Spleen (tissue), 11 donors: Measurements from ENCODE around the gene CLIC5. TPM values are rescaled to one million over a fixed set of nuclear protein-coding genes. Genes with fewer than 3 reads are reported as not detected.

ENCODE experiments used
- DNase-seq: peaks from one replicate; pipeline ENCODE4 v3.0.0-alpha.2; 2020
- H3K27ac ChIP-seq, 8 donors: fragments of 200-600 bp; sonication (generic) in 7 of 8; 1 replicate in 4 of 8; 2 replicates in 4 of 8; pipeline versions ENCODE4 v1.5.0 to v1.8.0; 2016 to 2021; ENCODE audit warnings: inconsistent platforms in 4 of 8, mild to moderate bottlenecking in 4 of 8, moderate library complexity in 1 of 8
- H3K27me3 ChIP-seq, 7 donors: fragments of 200-600 bp; sonication (generic) in 6 of 7; replicated peaks in 1 of 7; 1 replicate in 4 of 7; 2 replicates in 3 of 7; pipeline versions ENCODE4 v1.5.0 to v1.8.0; 2016 to 2021; ENCODE audit warnings: inconsistent platforms in 3 of 7, mild to moderate bottlenecking in 1 of 7
- H3K36me3 ChIP-seq, 6 donors: fragments of 200-600 bp; sonication (generic) in 5 of 6; 1 replicate in 4 of 6; 2 replicates in 2 of 6; pipeline versions ENCODE4 v1.5.0 to v1.8.0; 2016 to 2021; ENCODE audit warnings: inconsistent platforms in 2 of 6
- H3K4me1 ChIP-seq, 6 donors: fragments of 200-600 bp; sonication (generic) in 5 of 6; 1 replicate in 3 of 6; 2 replicates in 3 of 6; pipeline versions ENCODE4 v1.5.0 to v1.8.0; 2016 to 2021; ENCODE audit warnings: inconsistent platforms in 3 of 6
- H3K4me3 ChIP-seq, 8 donors: fragments of 200-600 bp; sonication (generic) in 7 of 8; 1 replicate in 4 of 8; 2 replicates in 4 of 8; pipeline versions ENCODE4 v1.5.0 to v1.8.0; 2016 to 2021; ENCODE audit warnings: inconsistent platforms in 4 of 8, mild to moderate bottlenecking in 4 of 8, moderate library complexity in 2 of 8
- H3K9me3 ChIP-seq, 8 donors: fragments of 200-600 bp; sonication (generic) in 7 of 8; 1 replicate in 4 of 8; 2 replicates in 4 of 8; pipeline versions ENCODE4 v1.5.0 to v1.8.0; 2016 to 2021; ENCODE audit warnings: inconsistent platforms in 4 of 8
- POLR2A ChIP-seq, 3 donors: fragments of 450-650 bp; IDR thresholded peaks; one replicate each; pipeline ENCODE4 v1.5.1; 2017; ENCODE audit warnings: antibody characterized with exemption in 3 of 3, mild to moderate bottlenecking in 1 of 3
- POLR2AphosphoS5 ChIP-seq, 3 donors: sonication (generic); formaldehyde crosslinking; IDR thresholded peaks; one replicate each; pipeline ENCODE4 v1.5.1; 2017; ENCODE audit warnings: antibody characterized with exemption in 3 of 3
- WGBS, 5 donors: extraction: QIAGEN DNeasy Blood & Tissue Kit in 3 of 5; methylation state at CpG; one replicate each; pipeline versions ENCODE4 v1.1.5 to v1.1.7; 2013 to 2018; 5-methylcytosine and 5-hydroxymethylcytosine counted together
- intact Hi-C: fragments of 100-400 bp; cut with DNase I; formaldehyde crosslinking; loops from one replicate; pipeline ENCODE4 v1.15.0; 2023; ENCODE audit warnings: low total_unique reads
- polyA plus RNA-seq, 3 donors: library from polyadenylated mRNA; stranded (reverse); fragments of 200-250 nt; gene quantifications; one replicate each; pipeline ENCODE4 v1.2.1, GENCODE V29; 2013
- total RNA-seq, 7 donors: library from RNA; depleted of rRNA in 3 of 7; stranded (reverse); fragments of >200 nt in 3 of 7; fragmentation: NEBNext Ultra II Directional in 4 of 7; extraction: Animal tissue kit (Norgen Biotek cat#: 25700) in 4 of 7; gene quantifications; one replicate each; pipeline versions ENCODE4 v1.1.0 to v1.2.1, GENCODE V29; 2016 to 2021
- TF ChIP-seq, protein P1 (sequence below), 11 experiments: fragments of 200-600 bp in 7 of 11; fragments of 450-650 bp in 4 of 11; sonication (generic) in 4 of 11; IDR thresholded peaks in 8 of 11; conservative IDR thresholded peaks in 3 of 11; 1 replicate in 7 of 11; 2 replicates in 4 of 11; pipeline versions ENCODE4 v1.4.0 to v1.8.0; 2016 to 2021; ENCODE audit warnings: antibody characterized with exemption in 11 of 11, inconsistent platforms in 4 of 11, mild to moderate bottlenecking in 1 of 11
- donor health status: healthy with polysubstance abuse.
- donor health status: DM: no; HTN: no; CAD: no; lungs with moderate emphysema.
- donor health status: DM: no; HTN: no; CAD: no.
- donor health status: Bipolar disorder and iron deficiency.
- donor health status: healthy.
- donor health status: DM: no; HTN: no; CAD: no.
- donor health status: DM: yes; HTN: yes; CAD: no.

Gene CLIC5
- total and polyA plus RNA-seq, 10 donors = 2.8 to 189 (median 71.2) TPM

DNA sequence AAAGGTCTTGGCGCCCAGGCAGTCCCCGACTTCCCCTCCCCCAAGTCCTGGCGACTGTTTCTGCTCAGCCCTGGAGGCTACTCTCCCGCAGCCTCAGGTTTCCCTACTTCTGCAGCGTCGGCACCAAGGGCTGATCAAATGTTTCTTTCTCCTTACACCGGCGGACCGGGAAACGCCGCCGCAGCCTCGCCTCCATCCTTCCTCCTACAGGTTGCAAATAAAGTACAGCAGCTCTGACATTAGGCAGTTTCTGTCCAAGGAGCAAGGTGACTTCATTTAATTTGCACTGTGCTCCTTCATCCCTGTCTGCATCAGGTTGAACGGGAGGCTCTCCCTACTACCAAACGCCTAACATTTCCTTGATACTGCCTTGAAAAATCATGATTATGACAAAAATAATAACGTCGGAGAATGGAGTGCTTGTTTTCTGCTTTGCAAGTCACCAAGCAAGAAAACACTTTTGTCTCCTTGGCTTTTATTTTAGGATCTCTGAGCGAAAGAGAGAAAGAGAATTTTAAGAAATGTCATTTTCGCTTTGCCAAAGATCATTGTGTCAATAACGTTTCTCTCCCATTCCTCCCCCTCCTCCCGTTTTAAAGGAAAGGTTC is 1.0 kb downstream of the CLIC5 start:
- peaks cover 0 to 34% (median 13%) of the 10 kb centered on the region in 7 donors for H3K27me3 ChIP-seq
- peak overlapping the region; percentile 38 to 76 (median 54) for H3K4me3 ChIP-seq
- peaks cover 0 to 60% (median 22%) of the 10 kb centered on the region in 6 donors for H3K4me1 ChIP-seq
- no peaks in the 10 kb centered on the region for H3K36me3 ChIP-seq
- DNase-seq = peak; percentile 73
- intact Hi-C loops = no loop called here
- peak overlapping the region; percentile 64 to 87 (median 80) for H3K27ac ChIP-seq
- 9 to 24% (median 10%) methylated on average over 21 of the region's 21 CpGs for WGBS, 5 donors
- H3K9me3 ChIP-seq = peaks cover 0 to 8% (median 0%) of the 10 kb centered on the region in 8 donors
- TF ChIP-seq POLR2A (IDR thresholded peaks at IDR 0.05) (no peak), POLR2AphosphoS5 (IDR thresholded peaks at IDR 0.05) (no peak)
- TF ChIP-seq, protein P1, sequence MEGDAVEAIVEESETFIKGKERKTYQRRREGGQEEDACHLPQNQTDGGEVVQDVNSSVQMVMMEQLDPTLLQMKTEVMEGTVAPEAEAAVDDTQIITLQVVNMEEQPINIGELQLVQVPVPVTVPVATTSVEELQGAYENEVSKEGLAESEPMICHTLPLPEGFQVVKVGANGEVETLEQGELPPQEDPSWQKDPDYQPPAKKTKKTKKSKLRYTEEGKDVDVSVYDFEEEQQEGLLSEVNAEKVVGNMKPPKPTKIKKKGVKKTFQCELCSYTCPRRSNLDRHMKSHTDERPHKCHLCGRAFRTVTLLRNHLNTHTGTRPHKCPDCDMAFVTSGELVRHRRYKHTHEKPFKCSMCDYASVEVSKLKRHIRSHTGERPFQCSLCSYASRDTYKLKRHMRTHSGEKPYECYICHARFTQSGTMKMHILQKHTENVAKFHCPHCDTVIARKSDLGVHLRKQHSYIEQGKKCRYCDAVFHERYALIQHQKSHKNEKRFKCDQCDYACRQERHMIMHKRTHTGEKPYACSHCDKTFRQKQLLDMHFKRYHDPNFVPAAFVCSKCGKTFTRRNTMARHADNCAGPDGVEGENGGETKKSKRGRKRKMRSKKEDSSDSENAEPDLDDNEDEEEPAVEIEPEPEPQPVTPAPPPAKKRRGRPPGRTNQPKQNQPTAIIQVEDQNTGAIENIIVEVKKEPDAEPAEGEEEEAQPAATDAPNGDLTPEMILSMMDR (IDR thresholded peaks at IDR 0.05 in 8 of 11, conservative IDR thresholded peaks at IDR 0.05 in 3 of 11) = no peak

DNA sequence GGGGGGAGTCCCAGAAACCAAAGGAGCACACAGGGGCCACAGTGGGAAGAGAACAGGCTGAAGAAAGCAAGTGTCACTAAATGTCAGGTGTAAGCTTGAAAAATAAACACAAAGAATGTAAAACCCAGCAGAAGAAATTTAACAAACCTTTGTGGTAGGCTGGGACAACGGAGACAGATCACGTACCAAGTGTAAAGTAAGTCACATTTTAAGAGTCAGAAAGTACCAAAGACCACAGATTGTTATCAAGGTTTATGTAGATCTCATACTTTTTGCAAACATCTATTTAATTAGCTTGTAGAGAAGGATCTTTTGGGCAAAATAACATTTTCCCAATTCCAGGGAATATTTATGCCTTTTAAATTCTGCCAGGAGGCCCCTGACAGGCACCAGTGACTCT is 1.6 kb downstream of the CLIC5 start:
- TF ChIP-seq, protein P1 (IDR thresholded peaks at IDR 0.05 in 8 of 11, conservative IDR thresholded peaks at IDR 0.05 in 3 of 11) = no peak
- TF ChIP-seq POLR2A (IDR thresholded peaks at IDR 0.05) (no peak), POLR2AphosphoS5 (IDR thresholded peaks at IDR 0.05) (no peak)
- no peak for DNase-seq
- intact Hi-C loops = no loop called here
- H3K27me3 ChIP-seq = peaks cover 0 to 34% (median 13%) of the 10 kb centered on the region in 7 donors
- peak overlapping the region; percentile 38 to 76 (median 54) for H3K4me3 ChIP-seq
- no peaks in the 10 kb centered on the region for H3K36me3 ChIP-seq
- peak overlapping the region; percentile 64 to 87 (median 80) for H3K27ac ChIP-seq
- H3K9me3 ChIP-seq = peaks cover 0 to 8% (median 0%) of the 10 kb centered on the region in 8 donors
- H3K4me1 ChIP-seq = peaks cover 0 to 60% (median 22%) of the 10 kb centered on the region in 6 donors
- 63 to 75% (median 68%) methylated on average over 2 of the region's 2 CpGs for WGBS, 5 donors

DNA sequence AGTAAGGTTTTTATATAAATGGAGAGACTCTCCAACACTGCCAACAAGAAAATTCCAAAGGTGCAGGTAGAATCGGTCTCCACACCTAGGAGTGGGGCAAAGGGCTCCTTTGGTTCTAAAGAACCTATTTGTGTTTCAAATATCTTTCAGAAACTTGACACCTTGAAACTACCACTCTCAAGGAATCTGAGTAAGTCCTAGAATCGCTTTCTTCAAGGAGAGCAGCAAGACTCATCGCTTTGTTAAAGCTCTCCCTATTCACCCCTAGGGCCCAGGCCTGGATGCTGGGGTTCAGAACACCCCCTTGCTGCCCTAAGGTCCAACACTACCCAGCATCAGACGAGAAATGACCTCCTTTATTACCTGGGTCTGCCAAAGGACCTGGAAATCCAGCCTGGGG is 2.0 kb downstream of the CLIC5 start:
- TF ChIP-seq, protein P1 (IDR thresholded peaks at IDR 0.05 in 8 of 11, conservative IDR thresholded peaks at IDR 0.05 in 3 of 11) = no peak
- TF ChIP-seq POLR2AphosphoS5 (IDR thresholded peaks at IDR 0.05) = no peak
- no peak for DNase-seq
- H3K9me3 ChIP-seq = peaks cover 0 to 8% (median 0%) of the 10 kb centered on the region in 8 donors
- H3K27ac ChIP-seq = peak overlapping the region in 7 of 8 donors; percentile 69 to 87 (median 82)
- no peaks in the 10 kb centered on the region for H3K36me3 ChIP-seq
- peaks cover 0 to 34% (median 13%) of the 10 kb centered on the region in 7 donors for H3K27me3 ChIP-seq
- peaks cover 0 to 60% (median 22%) of the 10 kb centered on the region in 6 donors for H3K4me1 ChIP-seq
- H3K4me3 ChIP-seq = peak overlapping the region in 7 of 8 donors; percentile 47 to 76 (median 55)
- intact Hi-C loops = no loop called here
- WGBS, 5 donors = 74 to 91% (median 87%) methylated on average over 4 of the region's 4 CpGs

DNA sequence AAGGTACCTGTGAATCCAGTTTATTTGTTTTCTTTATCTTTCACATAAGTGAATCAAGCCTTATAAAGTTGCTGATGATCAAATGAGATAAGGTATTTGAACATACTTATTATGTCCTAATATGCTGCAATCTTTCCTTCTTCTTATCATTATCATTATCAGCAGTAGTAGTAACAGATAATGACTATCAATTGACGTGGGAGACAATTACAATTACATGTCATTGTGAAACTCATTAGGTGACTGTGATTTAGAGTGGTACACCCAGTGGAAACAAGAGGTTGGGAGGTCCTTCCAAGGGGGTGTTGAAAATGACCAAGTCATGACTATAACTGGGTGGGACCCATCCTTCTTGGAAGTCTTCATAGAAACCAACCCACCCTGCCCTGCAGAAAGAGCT is 2.8 kb downstream of the CLIC5 start:
- peak overlapping the region; percentile 43 to 87 (median 80) for H3K27ac ChIP-seq
- peaks cover 0 to 33% (median 13%) of the 10 kb centered on the region in 7 donors for H3K27me3 ChIP-seq
- intact Hi-C loops = no loop called here
- peaks cover 0 to 60% (median 22%) of the 10 kb centered on the region in 6 donors for H3K4me1 ChIP-seq
- H3K9me3 ChIP-seq = peaks cover 0 to 8% (median 0%) of the 10 kb centered on the region in 8 donors
- H3K36me3 ChIP-seq = no peaks in the 10 kb centered on the region
- TF ChIP-seq POLR2A (IDR thresholded peaks at IDR 0.05) = no peak
- no peak for TF ChIP-seq POLR2AphosphoS5 (IDR thresholded peaks at IDR 0.05)
- TF ChIP-seq, protein P1 (IDR thresholded peaks at IDR 0.05 in 8 of 11, conservative IDR thresholded peaks at IDR 0.05 in 3 of 11) = no peak
- 66 to 83% (median 76%) methylated on average over 1 of the region's 1 CpG for WGBS, 5 donors
- DNase-seq = no peak
- peak overlapping the region in 6 of 8 donors; percentile 0 to 76 (median 54) for H3K4me3 ChIP-seq
